Measurements from ENCODE around the gene DUSP12. TPM values are rescaled to one million over a fixed set of nuclear protein-coding genes. Genes with fewer than 3 reads are reported as not detected.
A peak's percentile ranks its signal among the peaks of the same experiment; 100 is the strongest.
"Not testable (repeated sequence)": the region's sequence is repeated elsewhere in the genome, so short reads cannot be mapped to it uniquely, and the experiment has no call there.

The DUSP12 gene
- total RNA-seq, 2 donors from 2014 or later: 7.5 to 23.8 TPM

DNA sequence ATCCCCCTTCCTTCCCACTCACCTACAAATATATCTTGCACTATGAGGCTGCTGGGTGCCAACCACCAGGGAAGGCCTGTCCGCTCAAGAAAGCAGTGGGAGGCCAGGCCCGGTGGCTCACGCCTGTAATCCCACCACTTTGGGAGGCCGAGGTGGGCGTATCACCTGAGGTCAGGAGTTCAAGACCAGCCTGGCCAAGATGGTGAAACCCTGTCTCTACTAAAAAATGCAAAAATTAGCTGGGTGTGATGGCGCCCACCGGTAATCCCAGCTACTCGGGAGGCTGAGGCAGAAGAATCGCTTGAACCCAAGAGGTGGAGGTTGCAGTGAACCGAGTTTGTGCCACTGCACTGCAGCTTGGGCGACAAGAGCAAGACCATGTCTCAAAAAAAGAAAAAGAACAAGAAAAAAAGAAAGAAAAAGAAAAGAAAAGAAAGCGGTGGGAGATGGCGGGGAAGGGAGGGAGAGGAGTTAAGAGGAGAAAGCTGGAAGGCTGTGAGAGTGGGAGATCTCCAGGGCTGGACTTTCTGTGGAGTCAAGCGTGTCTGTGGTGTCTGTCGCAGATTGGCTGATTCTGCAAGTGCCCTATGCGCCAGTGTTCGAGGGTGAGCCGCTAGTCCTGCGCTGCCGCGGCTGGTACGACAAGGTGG, 24.2 kb upstream of the DUSP12 start:
- peak overlapping the region in 1 of 2 donors; percentile 43 for H3K27ac Mint-ChIP-seq
- not testable (repeated sequence) for ATAC-seq; DNase-seq (ENCODE audit: low spot score in 2 of 2); H3K36me3 Mint-ChIP-seq; H3K9me3 Mint-ChIP-seq

DNA sequence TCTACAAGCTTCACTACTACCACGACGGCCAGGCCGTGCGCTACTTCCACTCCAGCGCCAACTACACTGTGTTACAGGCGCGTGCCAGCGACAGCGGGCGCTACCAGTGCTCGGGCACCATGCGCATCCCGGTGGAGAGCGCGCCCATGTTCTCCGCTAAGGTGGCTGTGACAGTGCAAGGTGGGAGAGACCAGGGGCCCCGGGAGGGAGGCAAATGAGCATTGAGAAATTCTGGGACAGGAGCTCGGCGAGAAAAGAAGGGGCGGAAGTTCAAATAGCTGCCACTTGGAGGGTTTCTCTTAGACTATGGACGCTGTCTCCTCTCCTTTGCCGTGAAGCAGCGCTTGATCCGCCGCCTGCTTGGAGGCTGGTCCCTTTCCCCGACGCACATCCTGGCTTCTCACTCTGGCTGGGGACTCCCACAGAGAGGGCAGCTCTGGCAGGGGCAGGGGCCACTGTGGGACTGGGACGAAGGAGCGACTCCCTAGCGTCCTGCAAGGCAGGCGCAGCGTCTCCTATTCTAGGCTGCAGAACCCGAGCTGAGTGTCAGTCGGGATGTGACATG, 23.6 kb upstream of the DUSP12 start:
- peak; percentile 12 to 13 for ATAC-seq
- no peaks in the 10 kb centered on the region for H3K36me3 Mint-ChIP-seq
- no peaks in the 10 kb centered on the region for H3K9me3 Mint-ChIP-seq
- H3K27ac Mint-ChIP-seq: peak overlapping the region in 1 of 2 donors; percentile 43
- DNase-seq (ENCODE audit: low spot score in 2 of 2): peak in 1 of 2 donors; percentile 31

DNA sequence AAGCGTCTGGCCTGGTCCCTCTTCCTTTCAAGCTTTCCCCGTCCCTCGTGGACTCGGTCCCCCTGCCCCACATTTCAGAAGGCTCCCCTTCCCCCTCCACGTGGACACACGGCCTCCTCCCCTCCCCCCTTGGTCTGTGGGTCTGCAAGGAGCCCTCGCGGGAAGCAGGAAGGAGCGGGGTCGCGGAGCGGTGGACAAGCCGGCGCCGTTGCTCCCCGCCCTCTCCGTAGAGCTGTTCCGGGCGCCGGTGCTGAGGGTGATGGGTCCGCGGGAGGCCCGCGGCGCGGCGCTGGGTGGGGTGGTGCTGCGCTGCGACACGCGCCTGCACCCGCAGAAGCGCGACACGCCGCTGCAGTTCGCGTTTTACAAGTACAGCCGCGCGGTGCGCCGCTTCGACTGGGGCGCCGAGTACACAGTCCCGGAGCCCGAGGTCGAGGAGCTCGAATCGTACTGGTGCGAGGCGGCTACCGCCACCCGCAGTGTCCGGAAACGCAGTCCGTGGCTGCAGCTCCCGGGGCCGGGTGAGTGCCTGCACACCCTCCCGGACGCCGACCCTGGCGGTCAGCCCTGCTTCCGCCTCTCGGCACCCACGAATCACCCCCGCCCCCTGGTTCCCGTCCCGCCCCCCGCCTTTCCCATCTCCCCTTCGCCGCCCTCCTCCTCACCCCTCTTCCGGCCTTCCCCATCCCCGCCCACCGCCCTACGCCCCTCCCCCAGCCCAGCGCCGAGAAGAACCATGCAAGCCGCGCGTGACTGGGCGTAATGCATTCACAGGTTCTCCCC, 22.9 kb upstream of the DUSP12 start:
- Mint-ChIP-seq H3K36me3 (no peaks in the 10 kb centered on the region), H3K27ac (no peak overlapping the region), H3K9me3 (no peaks in the 10 kb centered on the region)
- DNase-seq (ENCODE audit: low spot score in 2 of 2): peak; percentile 45 to 67
- peak; percentile 37 to 60 for ATAC-seq

DNA sequence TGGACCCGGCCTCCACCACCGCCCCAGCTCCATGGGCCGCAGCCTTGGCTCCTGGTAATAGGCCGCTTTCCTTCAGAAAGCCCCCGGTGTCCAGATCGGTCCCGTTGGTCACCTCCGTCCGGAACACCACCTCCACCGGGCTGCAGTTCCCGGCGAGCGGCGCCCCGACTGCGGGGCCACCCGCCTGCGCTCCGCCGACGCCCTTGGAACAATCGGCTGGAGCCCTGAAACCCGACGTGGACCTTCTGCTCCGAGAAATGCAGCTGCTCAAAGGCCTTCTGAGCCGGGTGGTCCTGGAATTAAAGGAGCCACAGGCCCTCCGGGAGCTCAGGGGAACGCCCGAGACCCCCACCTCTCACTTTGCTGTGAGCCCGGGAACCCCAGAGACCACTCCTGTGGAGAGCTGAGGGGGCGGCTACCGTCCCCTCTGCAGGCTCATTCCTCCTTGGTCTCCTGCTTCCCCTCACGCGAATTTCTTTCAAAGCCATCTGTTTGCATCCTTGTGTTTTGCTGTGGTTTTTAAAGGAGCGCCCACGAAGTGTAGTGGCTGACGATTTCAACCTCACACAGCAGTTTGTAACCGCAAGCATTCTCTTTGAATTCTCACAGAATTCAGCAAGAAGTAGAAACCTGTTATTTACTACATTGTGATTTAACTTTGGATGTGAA, 22.2 kb upstream of the DUSP12 start:
- Mint-ChIP-seq H3K36me3 (no peaks in the 10 kb centered on the region), H3K9me3 (no peaks in the 10 kb centered on the region)
- peak; percentile 28 to 60 for DNase-seq (ENCODE audit: low spot score in 2 of 2)

DNA sequence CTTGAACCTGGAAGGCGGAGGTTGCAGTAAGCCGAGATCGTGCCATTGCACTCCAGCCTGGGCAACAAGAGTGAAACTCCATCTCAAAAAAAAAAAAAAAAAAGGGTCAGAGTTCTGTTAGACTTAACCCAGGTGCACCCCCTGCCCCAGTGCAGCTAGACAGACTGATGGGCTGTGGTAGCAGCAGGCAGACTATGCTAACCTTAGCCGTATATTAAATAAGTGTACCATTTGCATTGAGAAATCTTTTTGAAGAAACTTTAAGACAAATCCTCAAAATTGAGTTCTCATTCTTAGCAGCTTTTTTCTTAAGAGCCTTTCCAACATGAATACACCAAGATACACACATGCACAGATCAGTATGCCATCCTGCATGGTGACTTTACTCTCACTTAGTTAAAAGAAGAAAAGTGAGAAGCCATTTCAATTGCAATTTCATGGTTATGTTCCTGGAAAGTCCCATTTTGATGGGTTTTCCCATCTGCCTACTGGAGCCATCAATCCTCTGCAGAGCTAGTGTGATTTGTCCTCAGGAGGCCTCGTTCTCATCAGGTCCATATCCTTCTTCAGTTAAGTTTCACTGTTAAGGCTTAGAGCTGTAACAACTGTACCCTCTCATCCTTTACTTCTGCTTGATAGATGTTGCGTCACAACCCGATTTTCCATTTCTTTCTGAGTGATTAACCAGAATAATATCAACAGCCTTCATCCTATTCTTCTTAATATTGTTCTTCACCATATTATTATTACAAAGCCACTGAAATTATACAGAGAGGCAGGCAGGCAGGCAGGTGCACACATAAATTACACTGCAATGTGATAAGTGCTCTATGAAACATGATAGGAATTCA, 21.0 kb upstream of the DUSP12 start:
- Mint-ChIP-seq H3K9me3 (no peaks in the 10 kb centered on the region), H3K36me3 (no peaks in the 10 kb centered on the region), H3K27ac (no peak overlapping the region)
- DNase-seq (ENCODE audit: low spot score in 2 of 2): no peak
- no peak for ATAC-seq

More for the DNA sequence above, 22.2 kb upstream of the DUSP12 start:
- H3K27ac Mint-ChIP-seq: peak overlapping the region; percentile 11 to 85
- peak; percentile 21 to 52 for ATAC-seq

DNA sequence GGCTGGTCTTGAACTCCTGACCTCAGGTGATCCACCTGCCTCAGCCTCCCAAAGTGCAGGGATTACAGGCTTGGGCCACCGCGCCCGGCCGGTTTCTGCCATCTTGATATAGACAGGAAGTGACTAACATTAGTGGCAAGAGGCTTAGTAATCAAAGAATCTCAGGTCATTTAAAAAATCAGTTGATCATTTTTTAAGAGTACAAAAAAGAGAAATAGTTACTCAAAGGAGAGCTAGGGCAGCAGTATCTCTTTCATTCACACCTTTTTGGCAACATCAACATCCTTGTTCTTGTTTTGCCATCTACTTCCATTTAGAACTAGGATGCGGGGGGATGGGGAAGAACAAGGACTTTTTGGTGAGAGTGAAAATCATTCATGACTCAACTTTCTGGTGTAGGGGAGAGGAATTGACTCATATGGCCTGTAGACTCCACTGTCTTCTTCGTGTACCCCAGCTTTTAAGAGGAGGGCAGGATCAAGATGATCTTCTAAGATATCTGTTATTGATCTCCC, 19.5 kb upstream of the DUSP12 start:
- H3K36me3 Mint-ChIP-seq: no peaks in the 10 kb centered on the region
- peak in 1 of 2 donors; percentile 61 for DNase-seq (ENCODE audit: low spot score in 2 of 2)

DNA sequence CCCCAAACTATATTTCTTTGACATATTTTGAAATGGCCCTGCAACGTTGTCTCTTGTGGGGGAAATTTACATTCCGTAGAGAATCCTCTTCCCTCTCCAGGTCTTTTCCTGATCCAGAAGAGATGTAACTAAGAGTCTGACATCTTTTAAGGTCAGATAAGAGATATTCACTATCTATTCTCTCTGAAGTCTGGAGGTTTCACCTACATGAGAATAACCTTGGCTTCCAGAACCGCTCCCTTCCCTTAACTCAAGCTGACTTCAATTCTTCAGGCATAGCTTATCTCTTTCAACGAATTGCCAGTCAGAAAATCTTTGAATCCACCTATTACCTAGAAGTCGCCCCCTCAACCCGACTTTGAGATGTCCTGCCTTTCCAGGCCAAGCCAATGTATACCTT, 18.3 kb upstream of the DUSP12 start:
- ATAC-seq (no peak), DNase-seq (ENCODE audit: low spot score in 2 of 2) (no peak)
- H3K27ac Mint-ChIP-seq: no peak overlapping the region
- no peaks in the 10 kb centered on the region for H3K9me3 Mint-ChIP-seq
- H3K36me3 Mint-ChIP-seq: no peaks in the 10 kb centered on the region

More for the DNA sequence above, 19.5 kb upstream of the DUSP12 start:
- peak overlapping the region; percentile 70 to 88 for H3K27ac Mint-ChIP-seq
- H3K9me3 Mint-ChIP-seq: no peaks in the 10 kb centered on the region
- peak; percentile 70 to 75 for ATAC-seq

DNA sequence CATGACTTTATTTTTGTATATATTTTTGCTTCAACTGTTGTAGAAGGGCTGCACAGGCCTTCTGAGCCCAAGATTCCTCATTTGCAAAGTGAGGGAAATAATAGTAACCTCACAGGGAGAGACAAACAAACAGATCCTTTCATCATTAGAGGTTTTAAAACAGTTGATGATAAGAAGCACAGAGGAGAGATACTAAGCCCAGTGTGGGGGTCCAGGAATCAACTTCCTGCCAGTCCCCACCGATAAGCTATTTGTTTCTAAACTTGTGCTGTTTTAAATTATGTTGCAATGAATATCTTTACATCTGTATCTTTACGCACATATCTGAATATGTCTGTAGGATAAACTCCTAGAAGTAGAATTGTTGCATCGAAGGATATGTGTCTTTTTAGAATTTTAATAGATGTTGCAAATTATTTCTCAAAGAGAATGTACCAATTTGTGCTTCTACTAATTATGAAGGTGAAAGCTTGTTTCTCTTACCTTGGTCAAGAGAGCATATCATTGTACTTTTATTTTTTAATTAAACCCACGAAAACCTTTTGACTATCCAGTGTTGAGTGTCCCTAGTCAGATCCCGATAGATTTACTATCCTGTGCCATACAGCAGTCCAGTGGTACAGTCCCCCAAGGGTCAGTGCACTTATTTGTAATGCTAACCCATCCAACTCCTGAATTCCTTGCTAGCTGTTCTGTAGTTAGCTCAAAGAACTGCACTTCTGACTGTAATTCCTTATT, 17.4 kb upstream of the DUSP12 start:
- ATAC-seq: no peak
- no peak for DNase-seq (ENCODE audit: low spot score in 2 of 2)
- no peaks in the 10 kb centered on the region for H3K9me3 Mint-ChIP-seq
- H3K36me3 Mint-ChIP-seq: no peaks in the 10 kb centered on the region
- H3K27ac Mint-ChIP-seq: no peak overlapping the region

DNA sequence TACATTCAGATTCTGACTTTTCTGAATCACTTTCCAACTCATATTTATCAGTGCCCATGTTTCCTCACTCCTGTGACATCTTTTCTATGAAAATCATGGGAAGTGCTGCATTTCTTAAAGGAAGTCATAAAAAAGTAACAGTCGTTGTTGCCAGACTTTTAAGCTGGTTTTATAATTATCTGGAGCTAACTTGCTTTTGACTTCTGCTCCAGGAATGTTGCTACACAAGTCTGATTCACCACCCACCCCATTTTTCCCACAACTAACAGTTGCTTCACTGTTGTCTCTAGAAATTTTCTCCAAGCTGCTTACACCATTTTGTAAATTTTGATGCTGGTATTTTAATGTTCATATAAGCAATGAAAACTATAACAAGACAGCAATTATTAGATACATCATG, 16.1 kb upstream of the DUSP12 start:
- DNase-seq (ENCODE audit: low spot score in 2 of 2): no peak
- H3K36me3 Mint-ChIP-seq: no peaks in the 10 kb centered on the region
- H3K9me3 Mint-ChIP-seq: no peaks in the 10 kb centered on the region
- ATAC-seq: no peak
- no peak overlapping the region for H3K27ac Mint-ChIP-seq

DNA sequence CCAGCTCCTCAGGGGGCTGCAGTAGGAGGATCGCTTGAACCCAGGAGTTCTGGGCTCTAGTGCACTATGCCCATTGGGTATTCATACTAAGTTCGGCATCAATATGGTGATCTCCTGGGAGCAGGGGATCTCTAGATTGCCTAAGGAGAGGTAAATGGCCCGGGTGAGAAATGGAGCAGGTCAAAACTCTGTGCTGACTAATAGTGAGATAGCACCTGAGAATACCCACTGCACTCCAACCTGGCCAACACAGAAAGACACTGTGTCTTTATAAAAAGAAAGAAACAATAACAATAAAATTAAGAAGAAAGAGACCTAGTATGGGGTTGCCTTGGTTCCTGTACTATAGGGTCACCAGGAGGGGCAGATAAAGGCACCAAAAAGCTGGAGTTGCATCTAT, 13.7 kb upstream of the DUSP12 start:
- DNase-seq (ENCODE audit: low spot score in 2 of 2) (no peak), ATAC-seq (no peak)
- no peaks in the 10 kb centered on the region for H3K36me3 Mint-ChIP-seq
- peak overlapping the region in 1 of 2 donors; percentile 7 for H3K27ac Mint-ChIP-seq
- no peaks in the 10 kb centered on the region for H3K9me3 Mint-ChIP-seq

DNA sequence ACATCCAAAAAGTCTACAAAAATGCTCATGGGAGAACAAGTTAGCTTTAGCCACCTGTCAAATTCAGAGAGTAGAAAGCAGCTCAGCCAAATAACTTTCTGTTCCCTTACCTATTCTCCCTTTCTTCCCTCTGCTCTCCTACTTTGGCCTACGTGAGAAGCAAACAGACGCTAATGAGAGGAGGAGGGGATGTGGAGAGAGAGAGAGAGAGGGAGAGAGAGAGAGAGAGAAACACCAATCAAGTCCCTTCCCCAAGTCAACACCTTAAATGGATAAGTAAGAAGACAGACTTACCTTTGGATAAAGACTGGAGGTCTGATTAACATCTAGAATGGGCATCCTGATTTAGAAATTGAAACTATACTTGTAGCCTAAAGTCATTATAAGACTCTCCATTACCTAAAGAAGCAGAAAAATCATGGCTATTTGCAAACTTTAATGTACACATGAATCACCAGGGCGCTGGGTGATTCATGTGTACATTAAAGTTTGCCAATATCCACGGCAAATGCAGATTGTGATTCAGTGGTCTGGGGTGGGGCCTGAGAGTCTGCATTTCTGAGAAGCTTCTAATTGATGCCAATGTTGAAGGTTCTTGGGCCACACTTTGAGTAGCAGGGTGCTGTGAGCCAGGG, 13.1 kb upstream of the DUSP12 start:
- Mint-ChIP-seq H3K36me3 (no peaks in the 10 kb centered on the region), H3K27ac (no peak overlapping the region), H3K9me3 (no peaks in the 10 kb centered on the region)
- peak in 1 of 2 donors; percentile 30 for DNase-seq (ENCODE audit: low spot score in 2 of 2)
- ATAC-seq: peak; percentile 47 to 84

DNA sequence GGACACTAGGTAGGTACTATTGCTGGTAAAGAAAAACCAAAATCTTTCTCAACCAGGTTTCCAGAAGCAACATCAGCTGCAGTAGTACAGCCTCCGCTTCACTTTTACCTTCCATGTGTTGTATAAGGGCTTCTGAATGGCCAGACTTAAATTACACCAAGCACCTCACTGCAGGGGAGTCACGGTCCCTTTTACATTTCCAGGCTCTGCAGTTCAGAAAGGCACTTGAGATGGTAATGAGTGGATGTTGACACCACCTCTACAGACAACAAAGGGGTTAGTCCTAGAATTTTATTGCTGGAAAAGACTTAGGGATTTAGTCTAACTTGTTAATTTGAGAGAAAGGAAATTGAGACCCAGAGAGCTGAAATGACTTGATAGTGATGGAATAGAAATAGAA, 12.0 kb upstream of the DUSP12 start:
- Mint-ChIP-seq H3K27ac (no peak overlapping the region), H3K36me3 (no peaks in the 10 kb centered on the region), H3K9me3 (no peaks in the 10 kb centered on the region)
- DNase-seq (ENCODE audit: low spot score in 2 of 2): no peak
- ATAC-seq: no peak

DNA sequence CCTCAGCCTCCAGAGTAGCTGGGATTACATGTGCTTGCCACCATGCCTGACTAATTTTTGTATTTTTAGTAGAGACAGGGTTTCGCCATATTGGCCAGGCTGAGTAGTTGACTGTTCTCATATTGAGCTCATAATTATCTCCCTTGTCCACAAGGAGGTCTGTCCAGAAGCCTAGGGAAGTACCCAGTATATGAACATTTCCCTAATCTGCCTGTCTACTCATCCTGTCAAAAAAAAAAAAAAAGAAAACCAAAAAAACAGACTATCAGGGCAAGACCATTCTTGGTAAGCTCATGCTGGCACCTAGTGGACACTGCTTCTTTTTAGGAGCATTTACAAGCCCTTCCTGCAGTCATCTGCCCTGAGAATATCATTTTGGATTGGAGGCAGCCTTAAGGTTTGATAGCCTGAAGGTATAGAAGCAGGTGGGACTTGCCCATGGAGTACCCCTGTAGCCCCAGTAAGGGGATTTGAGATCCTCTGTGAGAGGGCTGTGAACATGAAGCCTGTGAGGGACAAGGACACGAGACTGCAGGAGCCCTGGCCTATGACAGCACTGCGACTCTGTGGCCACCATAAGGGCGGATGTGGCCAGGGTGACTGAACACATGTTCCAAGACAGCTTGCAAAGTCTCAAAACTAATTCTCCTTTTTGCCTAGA, 10.8 kb upstream of the DUSP12 start:
- ATAC-seq: peak; percentile 59 to 80
- Mint-ChIP-seq H3K36me3 (no peaks in the 10 kb centered on the region), H3K9me3 (no peaks in the 10 kb centered on the region), H3K27ac (peak overlapping the region in 1 of 2 donors; percentile 30)
- peak; percentile 31 to 71 for DNase-seq (ENCODE audit: low spot score in 2 of 2)

DNA sequence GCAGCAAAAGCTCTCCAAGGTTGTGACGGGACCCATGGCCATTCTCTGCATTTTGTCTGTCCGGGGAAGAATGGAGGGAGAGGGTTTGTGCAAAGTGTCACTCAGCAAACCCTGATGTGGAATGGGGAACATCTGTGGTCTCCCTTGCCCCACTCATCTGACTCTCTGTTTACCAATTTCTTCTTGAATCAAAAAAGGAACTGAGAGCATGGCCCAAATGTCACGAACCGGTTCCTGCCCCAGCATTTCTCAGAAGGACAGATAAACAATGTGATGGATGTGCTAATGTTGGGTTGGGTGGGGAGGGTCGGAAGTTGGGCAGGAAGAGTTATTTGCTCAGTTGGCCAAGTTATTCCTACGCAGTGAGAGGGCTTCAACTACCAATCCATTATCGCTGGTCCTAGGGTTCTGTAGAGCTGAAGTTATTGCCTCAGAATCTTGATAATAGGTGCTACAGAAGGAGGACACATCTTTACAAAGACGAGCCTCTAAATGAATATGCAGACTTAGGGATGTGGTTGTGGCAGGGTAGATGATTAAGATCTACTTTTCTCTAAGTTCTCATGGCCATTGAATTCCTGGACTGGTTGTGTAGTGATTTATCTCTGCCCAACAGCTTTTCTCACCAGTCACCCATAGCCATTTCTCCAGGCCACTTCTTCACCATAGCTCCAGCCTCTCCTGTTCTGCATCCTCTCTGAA, 9.6 kb upstream of the DUSP12 start:
- Mint-ChIP-seq H3K36me3 (no peaks in the 10 kb centered on the region), H3K9me3 (no peaks in the 10 kb centered on the region), H3K27ac (peak overlapping the region in 1 of 2 donors; percentile 30)
- no peak for DNase-seq (ENCODE audit: low spot score in 2 of 2)
- ATAC-seq: no peak
